ENCODE data around the gene ULK3. TPM values are rescaled to one million over a fixed set of nuclear protein-coding genes. Genes with fewer than 3 reads are reported as not detected.
"Not testable (repeated sequence)": the region's sequence is repeated elsewhere in the genome, so short reads cannot be mapped to it uniquely, and the experiment has no call there.

Gene ULK3
- total RNA-seq, result 22.4 and 27.0 TPM in 2 replicates

- peak; percentile 39 for DNase-seq (ENCODE audit: low read depth, low spot score)
These were observed at the start of gene ULK3 for GRCh38 chr15:74842581-74843444. TSS of gene ULK3 (minus strand) at chr15:74843156. CDS start at chr15:74843105, 51 bp downstream.

GRCh38 chr15:74892313-74892712, 49.4 kb upstream of the ULK3 start:
- no peak for DNase-seq (ENCODE audit: low read depth, low spot score)

GRCh38 chr15:74891469-74891868, 48.5 kb upstream of the ULK3 start:
- DNase-seq (ENCODE audit: low read depth, low spot score), result no peak

- no peak for DNase-seq (ENCODE audit: low read depth, low spot score)
These were observed 47.7 kb upstream of the ULK3 start for GRCh38 chr15:74890665-74890960.

GRCh38 chr15:74889883-74890664, 47.1 kb upstream of the ULK3 start, which contains the start of gene MPI:
TSS of gene MPI (plus strand) at chr15:74890042. CDS start at chr15:74890074, 32 bp downstream.
- DNase-seq (ENCODE audit: low read depth, low spot score), result no peak

- no peak for DNase-seq (ENCODE audit: low read depth, low spot score)
These were observed 46.5 kb upstream of the ULK3 start for GRCh38 chr15:74889390-74889882.

- no peak for DNase-seq (ENCODE audit: low read depth, low spot score)
These were observed 45.8 kb upstream of the ULK3 start for GRCh38 chr15:74888716-74889115.

GRCh38 chr15:74887537-74888193, 44.7 kb upstream of the ULK3 start:
- not testable (repeated sequence) for DNase-seq (ENCODE audit: low read depth, low spot score)

GRCh38 chr15:74885461-74885860, 42.5 kb upstream of the ULK3 start:
- DNase-seq (ENCODE audit: low read depth, low spot score), result no peak

- DNase-seq (ENCODE audit: low read depth, low spot score), result no peak
These were observed 41.7 kb upstream of the ULK3 start for GRCh38 chr15:74884428-74885223.

GRCh38 chr15:74882528-74882927, 39.6 kb upstream of the ULK3 start:
- DNase-seq (ENCODE audit: low read depth, low spot score), result no peak

- no peak for DNase-seq (ENCODE audit: low read depth, low spot score)
These were observed 35.3 kb upstream of the ULK3 start for GRCh38 chr15:74878273-74878672.

GRCh38 chr15:74873756-74874424, 30.9 kb upstream of the ULK3 start:
- DNase-seq (ENCODE audit: low read depth, low spot score), result no peak

GRCh38 chr15:74873036-74873755, 30.2 kb upstream of the ULK3 start, which contains the start of gene SCAMP2:
TSS of gene SCAMP2 (minus strand) at chr15:74873365. CDS start at chr15:74873255, 110 bp downstream.
- DNase-seq (ENCODE audit: low read depth, low spot score), result peak; percentile 84

GRCh38 chr15:74872702-74873035, 29.7 kb upstream of the ULK3 start:
- no peak for DNase-seq (ENCODE audit: low read depth, low spot score)

GRCh38 chr15:74870436-74871215, 27.7 kb upstream of the ULK3 start:
- no peak for DNase-seq (ENCODE audit: low read depth, low spot score)

- DNase-seq (ENCODE audit: low read depth, low spot score), result no peak
These were observed 26.9 kb upstream of the ULK3 start for GRCh38 chr15:74869726-74870407.

GRCh38 chr15:74869372-74869725, 26.4 kb upstream of the ULK3 start:
- DNase-seq (ENCODE audit: low read depth, low spot score), result no peak

- DNase-seq (ENCODE audit: low read depth, low spot score), result no peak
These were observed 25.1 kb upstream of the ULK3 start for GRCh38 chr15:74868059-74868458.

All from pulmonary artery endothelial cell (primary cell).